H1 (cell line): ENCODE measurements around the gene PCDHA1. TPM values are rescaled to one million over a fixed set of nuclear protein-coding genes. Genes with fewer than 3 reads are reported as not detected.

Experiments used
- ASH2L ChIP-seq: fragments of 200-600, 300-600 bp; sonication (generic); IDR thresholded peaks from one replicate; pipeline ENCODE4 v1.7.1; 2017; ENCODE audit warnings: low read length
- ATF2 ChIP-seq: IDR thresholded peaks from 2 replicates; pipeline ENCODE4 v1.6.1; 2012; ENCODE audit warnings: low read length, inconsistent platforms
- CBX8 ChIP-seq: fragments of 300-800, 300-1000 bp; sonication (generic); IDR thresholded peaks from 2 replicates; pipeline ENCODE4 v1.7.1; 2016; ENCODE audit warnings: low read depth, low read length, borderline replicate concordance
- CEBPB ChIP-seq: IDR thresholded peaks from 2 replicates; pipeline ENCODE4 v1.6.1; 2012; ENCODE audit warnings: low read depth, low read length
- EZH2 ChIP-seq: fragments of 200-600 bp; sonication (generic); IDR thresholded peaks from 2 replicates; pipeline ENCODE4 v1.7.1; 2012; ENCODE audit warnings: low read depth, mild to moderate bottlenecking, moderate library complexity, low read length, inconsistent platforms; ENCODE audit not compliant: severe bottlenecking
- GTF2F1 ChIP-seq: IDR thresholded peaks from 2 replicates; pipeline ENCODE4 v1.6.1; 2012; ENCODE audit warnings: low read depth, low read length, improper control_type of control experiment, borderline replicate concordance
- KDM4A ChIP-seq: IDR thresholded peaks from one replicate; pipeline ENCODE4 v1.7.1; 2012; ENCODE audit warnings: low read depth, mild to moderate bottlenecking, moderate library complexity, low read length, inconsistent platforms; ENCODE audit not compliant: severe bottlenecking
- MAFK ChIP-seq: IDR thresholded peaks from 2 replicates; pipeline ENCODE4 v1.6.1; 2012; ENCODE audit warnings: low read depth, mild to moderate bottlenecking, improper control_type of control experiment, low read length
- PHF8 ChIP-seq: fragments of 200-600 bp; sonication (generic); conservative IDR thresholded peaks from 2 replicates; pipeline ENCODE4 v1.7.1; 2012; ENCODE audit warnings: low read depth, mild to moderate bottlenecking, inconsistent platforms, low read length, moderate library complexity
- POU5F1 ChIP-seq: IDR thresholded peaks from 2 replicates; pipeline ENCODE4 v1.6.1; 2011; ENCODE audit warnings: low read depth, mild to moderate bottlenecking, low read length, moderate library complexity
- RNF2 ChIP-seq: fragments of 200-900, 300-1000 bp; sonication (generic); IDR thresholded peaks from 2 replicates; pipeline ENCODE4 v1.7.1; 2016; ENCODE audit warnings: borderline replicate concordance, low read depth, mild to moderate bottlenecking, antibody characterized with exemption, low read length; ENCODE audit not compliant: poor library complexity, severe bottlenecking; ENCODE audit errors: missing control alignments
- SRF ChIP-seq: IDR thresholded peaks from 2 replicates; pipeline ENCODE4 v1.6.1; 2011; ENCODE audit warnings: mild to moderate bottlenecking, low read depth, low read length, moderate library complexity
- SUZ12 ChIP-seq: fragments of 200-600 bp; sonication (generic); IDR thresholded peaks from 2 replicates; pipeline ENCODE4 v1.6.1; 2012; ENCODE audit warnings: mild to moderate bottlenecking, inconsistent platforms, low read length, moderate library complexity, mixed read lengths
- TAF1 ChIP-seq: IDR thresholded peaks from 2 replicates; pipeline ENCODE4 v1.6.1; 2011; ENCODE audit warnings: mild to moderate bottlenecking, low read depth, low read length
- TAF7 ChIP-seq: optimal IDR thresholded peaks from 2 replicates; pipeline ENCODE3; 2011; ENCODE audit warnings: low read depth, mild to moderate bottlenecking, inconsistent platforms, low read length, moderate library complexity, borderline replicate concordance
- USF2 ChIP-seq: IDR thresholded peaks from 2 replicates; pipeline ENCODE4 v1.6.1; 2011; ENCODE audit warnings: low read length, improper control_type of control experiment
- YY1 ChIP-seq: IDR thresholded peaks from 2 replicates; pipeline ENCODE4 v1.6.1; 2011; ENCODE audit warnings: low read depth, mild to moderate bottlenecking, low read length
- polyA plus RNA-seq, 7 experiments: library from polyadenylated mRNA; depleted of rRNA in 3 of 7; stranded (reverse) in 5 of 7; unstranded in 2 of 7; fragments of >200 nt in 5 of 7; fragments of 200-250 nt in 2 of 7; gene quantifications; 1 replicate in 5 of 7; 2 replicates in 1 of 7; 4 replicates in 1 of 7; pipeline versions ENCODE4 v1.2.1 to v1.2.3, GENCODE V29; 2011 to 2013; ENCODE audit warnings: missing spikeins in 2 of 7, mixed read lengths in 2 of 7
- total RNA-seq: library from RNA; stranded (reverse); fragmentation: NEBNext Ultra II Directional; extraction: Animal tissue kit (Norgen Biotek cat#: 25700); gene quantifications from 2 replicates; pipeline ENCODE4 v1.2.1, GENCODE V29; 2021
- TF ChIP-seq, protein P1 (sequence below): IDR thresholded peaks from 2 replicates; pipeline ENCODE4 v1.6.1; 2012; ENCODE audit warnings: inconsistent platforms

The PCDHA1 gene
- total and polyA plus RNA-seq, 2 of the 8 experiments (the other 6 are each of a cell fraction or from before 2014, with no cell fraction given): 0.23 to 0.50 TPM

DNA sequence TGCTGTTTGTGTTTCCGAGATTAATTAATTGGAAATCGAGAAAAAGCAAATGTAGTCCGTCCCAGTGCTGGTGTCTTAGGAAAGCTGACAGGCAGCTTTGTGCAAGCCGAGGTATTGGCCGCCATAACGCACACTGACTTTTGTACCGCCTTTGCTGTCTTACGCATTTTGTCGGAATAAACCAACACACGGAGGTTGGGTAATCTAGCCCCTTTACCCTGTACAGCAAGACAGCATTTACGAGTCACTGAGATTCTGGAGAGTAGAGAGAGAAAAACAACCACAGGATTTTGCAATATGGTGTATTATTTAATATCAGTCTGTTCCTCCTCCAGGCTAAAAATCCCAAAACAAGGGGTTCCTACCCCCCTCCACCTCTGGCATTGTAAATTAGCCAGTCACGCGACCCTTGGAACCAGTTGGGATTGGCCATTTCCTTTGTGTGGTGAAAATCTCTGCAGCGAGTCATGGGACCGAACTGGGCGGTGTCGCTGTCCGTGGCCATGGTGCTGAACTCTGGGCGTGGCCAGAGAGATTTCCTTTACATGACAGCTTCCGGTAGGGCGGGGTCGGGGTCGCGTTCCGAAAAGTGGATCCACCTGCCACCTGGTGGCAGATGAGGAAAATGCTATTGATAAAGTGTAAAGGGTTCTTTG lies 255.0 kb downstream of the PCDHA1 start (continued):
- peak; percentile 89 for TF ChIP-seq PHF8
- TF ChIP-seq USF2: peak; percentile 90
- no peak for TF ChIP-seq EZH2
- TF ChIP-seq RNF2: no peak
- no peak for TF ChIP-seq CBX8
- no peak for TF ChIP-seq CEBPB
- TF ChIP-seq YY1: peak; percentile 97
- TF ChIP-seq GTF2F1: peak; percentile 54; the same call in 1 of the 2 replicates
- TF ChIP-seq ASH2L: no peak
- TF ChIP-seq MAFK: no peak; the same call in 1 of the 2 replicates
- TF ChIP-seq SUZ12: no peak
- TF ChIP-seq TAF1: peak; percentile 97
- no peak for TF ChIP-seq POU5F1
- no peak for TF ChIP-seq ATF2
- no peak for TF ChIP-seq TAF7
- TF ChIP-seq KDM4A: no peak
- no peak for TF ChIP-seq SRF
- TF ChIP-seq, protein P1, sequence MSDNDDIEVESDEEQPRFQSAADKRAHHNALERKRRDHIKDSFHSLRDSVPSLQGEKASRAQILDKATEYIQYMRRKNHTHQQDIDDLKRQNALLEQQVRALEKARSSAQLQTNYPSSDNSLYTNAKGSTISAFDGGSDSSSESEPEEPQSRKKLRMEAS: peak; percentile 60; the same call in 1 of the 2 replicates
